ENCODE results near the gene ATP1B3. TPM values are rescaled to one million over a fixed set of nuclear protein-coding genes. Genes with fewer than 3 reads are reported as not detected.
A peak's percentile ranks its signal among the peaks of the same experiment; 100 is the strongest.
"Not testable (repeated sequence)": the region's sequence is repeated elsewhere in the genome, so short reads cannot be mapped to it uniquely, and the experiment has no call there.

The ATP1B3 gene
- polyA plus RNA-seq, 1 experiment = 59.7 TPM

- no peak for TF ChIP-seq CTCF (IDR thresholded peaks at IDR 0.05; ENCODE audit: insufficient read depth, low read depth, low read length)
- Histone ChIP-seq H3K27me3 (ENCODE audit: control insufficient read depth, insufficient read depth, low read length) (no peaks in the 10 kb centered on the region), H3K36me3 (ENCODE audit: control insufficient read depth, insufficient read depth, low read length) (peaks cover 3% of the 10 kb centered on the region), H3K4me3 (ENCODE audit: low read depth, low read length) (no peak overlapping the region)
- ChIA-PET CTCF (interaction anchor here (3.0 kb wide), 1 partner anchor 9 kb away, joined by 14 read pairs; no protein-coding TSS in a partner anchor), POLR2A (no interaction called here)
- no peak for DNase-seq (ENCODE audit: low read depth)
These were observed 27.8 kb downstream of the ATP1B3 start for GRCh38 chr3:141904203-141904602.

- no peak for DNase-seq (ENCODE audit: low read depth)
- POLR2A ChIA-PET = no interaction called here
These were observed 28.7 kb downstream of the ATP1B3 start for GRCh38 chr3:141905129-141905528.

GRCh38 chr3:141909408-141909807, 33.0 kb downstream of the ATP1B3 start:
- CTCF ChIA-PET = interaction anchor here (0.6 to 1.6 kb wide), 4 partner anchors 15 to 120 kb away, joined by 3 read pairs; no protein-coding TSS in a partner anchor
- DNase-seq (ENCODE audit: low read depth) = no peak

More at GRCh38 chr3:141905129-141905528, 28.7 kb downstream of the ATP1B3 start:
- Histone ChIP-seq H3K4me3 (ENCODE audit: low read depth, low read length) (no peak overlapping the region), H3K36me3 (ENCODE audit: control insufficient read depth, insufficient read depth, low read length) (peaks cover 5% of the 10 kb centered on the region), H3K27me3 (ENCODE audit: control insufficient read depth, insufficient read depth, low read length) (no peaks in the 10 kb centered on the region)
- TF ChIP-seq CTCF (IDR thresholded peaks at IDR 0.05; ENCODE audit: insufficient read depth, low read depth, low read length) = no peak
- CTCF ChIA-PET = interaction anchor here (3.0 kb wide), 1 partner anchor 8 kb away, joined by 14 read pairs; no protein-coding TSS in a partner anchor

GRCh38 chr3:141909986-141910385, 33.5 kb downstream of the ATP1B3 start:
- POLR2A ChIA-PET; H3K27me3 ChIP-seq (ENCODE audit: control insufficient read depth, insufficient read depth, low read length); H3K4me3 ChIP-seq (ENCODE audit: low read depth, low read length); H3K36me3 ChIP-seq (ENCODE audit: control insufficient read depth, insufficient read depth, low read length); DNase-seq (ENCODE audit: low read depth): not testable (repeated sequence)
- CTCF ChIA-PET = interaction anchor here (0.6 kb wide), 1 partner anchor 119 kb away, joined by 3 read pairs; no protein-coding TSS in a partner anchor

More at GRCh38 chr3:141909408-141909807, 33.0 kb downstream of the ATP1B3 start:
- Histone ChIP-seq H3K36me3 (ENCODE audit: control insufficient read depth, insufficient read depth, low read length) (peaks cover 5% of the 10 kb centered on the region), H3K4me3 (ENCODE audit: low read depth, low read length) (no peak overlapping the region), H3K27me3 (ENCODE audit: control insufficient read depth, insufficient read depth, low read length) (no peaks in the 10 kb centered on the region)
- POLR2A ChIA-PET = no interaction called here
- no peak for TF ChIP-seq CTCF (IDR thresholded peaks at IDR 0.05; ENCODE audit: insufficient read depth, low read depth, low read length)

GRCh38 chr3:141913150-141913811, 36.8 kb downstream of the ATP1B3 start:
- peak; percentile 70 for TF ChIP-seq CTCF (IDR thresholded peaks at IDR 0.05; ENCODE audit: insufficient read depth, low read depth, low read length)
- POLR2A ChIA-PET = no interaction called here
- Histone ChIP-seq H3K36me3 (ENCODE audit: control insufficient read depth, insufficient read depth, low read length) (peaks cover 3% of the 10 kb centered on the region), H3K27me3 (ENCODE audit: control insufficient read depth, insufficient read depth, low read length) (no peaks in the 10 kb centered on the region), H3K4me3 (ENCODE audit: low read depth, low read length) (no peak overlapping the region)
- CTCF ChIA-PET = interaction anchor here (0.6 to 1.9 kb wide), 15 partner anchors 9 to 442 kb away, joined by 3 to 14 read pairs (median 3); partner anchors contain the start of gene ATP1B3
- DNase-seq (ENCODE audit: low read depth) = no peak
